PFSK-1 (cell line): ENCODE results near the gene PSMA1.

ENCODE experiments used
- FOXP2 ChIP-seq: optimal IDR thresholded peaks from 2 replicates; pipeline ENCODE3; 2011; ENCODE audit warnings: borderline replicate concordance, control low read depth, inconsistent platforms; ENCODE audit not compliant: insufficient read depth; ENCODE audit errors: extremely low read length, extremely low read depth
- POLR2AphosphoS5 ChIP-seq: IDR thresholded peaks from 2 replicates; pipeline ENCODE4 v1.6.1; 2012; ENCODE audit warnings: low read depth, mild to moderate bottlenecking, control low read depth, low read length, moderate library complexity
- SIN3A ChIP-seq: IDR thresholded peaks from 2 replicates; pipeline ENCODE4 v1.6.1; 2012; ENCODE audit warnings: mild to moderate bottlenecking, low read length, moderate library complexity, borderline replicate concordance; ENCODE audit not compliant: insufficient read depth
- TAF1 ChIP-seq: IDR thresholded peaks from 2 replicates; pipeline ENCODE4 v1.6.1; 2012; ENCODE audit warnings: low read length, control low read depth, borderline replicate concordance; ENCODE audit not compliant: insufficient read depth
- TF ChIP-seq, protein P1 (sequence below), 2 experiments: IDR thresholded peaks; 2 replicates each; pipeline versions ENCODE4 v1.6.1 to v1.8.0; 2011 to 2012; ENCODE audit warnings: low read depth in 2 of 2, low read length in 2 of 2, control low read depth in 1 of 2, inconsistent platforms in 1 of 2, mild to moderate bottlenecking in 1 of 2, moderate library complexity in 1 of 2; ENCODE audit not compliant: insufficient read depth in 1 of 2

DNA sequence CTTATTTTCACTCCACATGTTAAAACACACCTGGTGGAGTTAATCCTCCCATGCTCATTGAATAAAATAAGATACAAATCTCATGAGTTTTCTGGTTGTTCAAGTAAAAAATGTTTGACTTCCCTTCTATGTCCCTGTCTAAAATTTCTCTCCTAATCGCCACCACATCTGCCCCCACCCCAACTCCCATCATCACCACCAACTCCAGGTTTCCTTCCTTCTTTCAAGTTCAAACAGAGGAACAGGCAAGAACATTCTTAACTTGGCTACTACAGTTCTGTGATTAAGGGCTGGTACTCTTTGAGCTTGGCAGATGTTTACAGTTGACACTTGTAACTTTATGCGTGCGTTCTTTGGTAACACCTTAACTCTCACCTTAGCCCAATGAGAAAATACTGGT, 9.1 kb upstream of the PSMA1 start:
- no peak for TF ChIP-seq POLR2AphosphoS5
- TF ChIP-seq, protein P1, sequence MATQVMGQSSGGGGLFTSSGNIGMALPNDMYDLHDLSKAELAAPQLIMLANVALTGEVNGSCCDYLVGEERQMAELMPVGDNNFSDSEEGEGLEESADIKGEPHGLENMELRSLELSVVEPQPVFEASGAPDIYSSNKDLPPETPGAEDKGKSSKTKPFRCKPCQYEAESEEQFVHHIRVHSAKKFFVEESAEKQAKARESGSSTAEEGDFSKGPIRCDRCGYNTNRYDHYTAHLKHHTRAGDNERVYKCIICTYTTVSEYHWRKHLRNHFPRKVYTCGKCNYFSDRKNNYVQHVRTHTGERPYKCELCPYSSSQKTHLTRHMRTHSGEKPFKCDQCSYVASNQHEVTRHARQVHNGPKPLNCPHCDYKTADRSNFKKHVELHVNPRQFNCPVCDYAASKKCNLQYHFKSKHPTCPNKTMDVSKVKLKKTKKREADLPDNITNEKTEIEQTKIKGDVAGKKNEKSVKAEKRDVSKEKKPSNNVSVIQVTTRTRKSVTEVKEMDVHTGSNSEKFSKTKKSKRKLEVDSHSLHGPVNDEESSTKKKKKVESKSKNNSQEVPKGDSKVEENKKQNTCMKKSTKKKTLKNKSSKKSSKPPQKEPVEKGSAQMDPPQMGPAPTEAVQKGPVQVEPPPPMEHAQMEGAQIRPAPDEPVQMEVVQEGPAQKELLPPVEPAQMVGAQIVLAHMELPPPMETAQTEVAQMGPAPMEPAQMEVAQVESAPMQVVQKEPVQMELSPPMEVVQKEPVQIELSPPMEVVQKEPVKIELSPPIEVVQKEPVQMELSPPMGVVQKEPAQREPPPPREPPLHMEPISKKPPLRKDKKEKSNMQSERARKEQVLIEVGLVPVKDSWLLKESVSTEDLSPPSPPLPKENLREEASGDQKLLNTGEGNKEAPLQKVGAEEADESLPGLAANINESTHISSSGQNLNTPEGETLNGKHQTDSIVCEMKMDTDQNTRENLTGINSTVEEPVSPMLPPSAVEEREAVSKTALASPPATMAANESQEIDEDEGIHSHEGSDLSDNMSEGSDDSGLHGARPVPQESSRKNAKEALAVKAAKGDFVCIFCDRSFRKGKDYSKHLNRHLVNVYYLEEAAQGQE (IDR thresholded peaks at IDR 0.05; ENCODE audit: insufficient read depth in 1 of 2, low read depth in 2 of 2, low read length in 2 of 2): no peak
- TF ChIP-seq SIN3A: no peak
- no peak for TF ChIP-seq TAF1
- no peak for TF ChIP-seq FOXP2
